HG02642 (cell line): ENCODE measurements around the gene LAMP5.

Experiments used
- ATAC-seq: cut with Tn5 transposase; IDR thresholded peaks from one replicate; pipeline ENCODE4 v1.9.1; 2021; ENCODE audit warnings: mild to moderate bottlenecking; ENCODE audit not compliant: unreplicated experiment, poor library complexity

Gene LAMP5

GRCh38 chr20:9578594-9578993 is 64.2 kb downstream of the LAMP5 start:
- ATAC-seq, result no peak
